HG02642 (cell line): ENCODE results near the gene NIPAL3.
A peak's percentile ranks its signal among the peaks of the same experiment; 100 is the strongest.

Experiments used
- ATAC-seq: cut with Tn5 transposase; IDR thresholded peaks from one replicate; pipeline ENCODE4 v1.9.1; 2021; ENCODE audit warnings: mild to moderate bottlenecking; ENCODE audit not compliant: unreplicated experiment, poor library complexity

Gene NIPAL3

GRCh38 chr1:24415334-24415909 is at the start of gene NIPAL3:
TSS of gene NIPAL3 (plus strand) at chr1:24415802. CDS start at chr1:24419548, 3,746 bp downstream.
- ATAC-seq, result peak; percentile 96

DNA sequence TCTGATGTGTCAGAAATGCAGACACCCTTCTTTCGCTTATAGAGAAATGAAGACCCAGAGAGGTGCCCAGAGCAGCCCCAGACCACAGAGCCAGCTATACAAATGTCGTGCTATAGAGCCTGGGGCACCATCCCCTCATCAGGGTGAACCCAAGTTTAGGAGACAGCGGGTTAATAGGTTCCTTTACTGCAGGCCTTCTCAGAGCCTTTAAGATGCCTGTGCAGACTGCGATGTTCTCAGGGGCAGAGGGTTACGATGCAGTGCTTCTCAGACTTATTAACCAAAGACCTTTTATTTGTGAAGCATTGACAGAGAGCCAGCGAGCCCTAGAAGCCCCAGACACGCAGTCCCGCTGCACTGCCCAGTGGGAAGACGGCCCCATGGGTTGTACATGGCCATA is 48.9 kb upstream of the NIPAL3 start:
- ATAC-seq, result no peak

- no peak for ATAC-seq
Observed at GRCh38 chr1:24369199-24369598, 46.4 kb upstream of the NIPAL3 start.

DNA sequence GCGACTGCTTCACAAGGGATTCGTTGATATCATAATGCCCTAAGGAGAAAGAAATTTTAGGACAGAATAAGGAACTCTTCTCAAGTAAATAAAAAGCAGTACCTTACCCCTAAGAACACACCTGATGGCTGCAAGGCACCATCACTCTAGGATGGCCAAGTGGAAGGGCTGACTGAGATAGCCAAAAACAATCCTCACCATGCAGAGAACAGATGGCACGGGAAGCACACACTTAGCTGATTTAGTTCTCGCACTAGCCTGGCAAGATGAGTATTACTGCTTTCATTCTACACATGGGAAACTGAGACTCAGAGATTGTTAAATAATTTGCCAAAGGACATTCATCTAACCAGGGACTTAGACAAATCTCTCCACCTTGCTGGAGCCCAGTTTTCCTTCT is 45.8 kb upstream of the NIPAL3 start:
- no peak for ATAC-seq

DNA sequence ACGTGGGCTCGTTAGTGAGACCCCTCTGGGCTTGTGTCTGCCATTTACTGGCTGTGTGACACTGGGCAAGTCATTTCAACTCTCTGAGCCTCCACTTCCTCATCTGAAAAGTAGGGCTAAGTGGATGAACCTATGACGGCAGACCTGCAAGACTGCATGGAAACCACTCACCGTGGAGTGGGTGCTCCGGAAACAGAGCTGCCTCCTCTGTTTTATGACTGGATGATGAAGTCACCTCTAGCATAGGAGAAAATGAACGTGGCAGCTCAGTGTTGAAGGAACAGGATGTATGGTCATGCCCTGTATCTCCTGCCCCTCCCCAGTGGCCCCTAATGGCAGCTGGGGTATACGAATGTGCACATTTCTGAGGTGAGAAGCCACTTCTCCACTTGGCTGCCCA is 42.6 kb upstream of the NIPAL3 start:
- ATAC-seq, result no peak

DNA sequence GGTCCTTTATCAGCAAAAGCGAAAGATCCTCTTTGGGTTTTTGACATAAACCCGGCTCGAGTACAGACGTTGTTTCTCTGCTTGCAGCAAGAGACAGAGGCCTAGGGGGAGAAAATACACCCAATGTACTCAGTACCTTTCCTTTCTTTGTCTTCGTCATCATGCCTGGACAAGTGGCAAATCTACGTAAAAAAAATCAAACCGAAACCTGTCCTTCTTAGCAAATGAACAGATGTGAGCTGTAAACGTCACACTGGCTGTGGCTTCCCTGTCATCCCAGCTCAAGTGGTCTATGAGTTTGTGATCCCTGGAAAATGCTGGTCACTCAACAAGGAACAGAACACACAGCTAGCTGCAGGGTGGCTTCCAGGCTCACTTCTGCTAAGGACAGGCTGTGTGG is 41.9 kb upstream of the NIPAL3 start:
- ATAC-seq, result no peak

DNA sequence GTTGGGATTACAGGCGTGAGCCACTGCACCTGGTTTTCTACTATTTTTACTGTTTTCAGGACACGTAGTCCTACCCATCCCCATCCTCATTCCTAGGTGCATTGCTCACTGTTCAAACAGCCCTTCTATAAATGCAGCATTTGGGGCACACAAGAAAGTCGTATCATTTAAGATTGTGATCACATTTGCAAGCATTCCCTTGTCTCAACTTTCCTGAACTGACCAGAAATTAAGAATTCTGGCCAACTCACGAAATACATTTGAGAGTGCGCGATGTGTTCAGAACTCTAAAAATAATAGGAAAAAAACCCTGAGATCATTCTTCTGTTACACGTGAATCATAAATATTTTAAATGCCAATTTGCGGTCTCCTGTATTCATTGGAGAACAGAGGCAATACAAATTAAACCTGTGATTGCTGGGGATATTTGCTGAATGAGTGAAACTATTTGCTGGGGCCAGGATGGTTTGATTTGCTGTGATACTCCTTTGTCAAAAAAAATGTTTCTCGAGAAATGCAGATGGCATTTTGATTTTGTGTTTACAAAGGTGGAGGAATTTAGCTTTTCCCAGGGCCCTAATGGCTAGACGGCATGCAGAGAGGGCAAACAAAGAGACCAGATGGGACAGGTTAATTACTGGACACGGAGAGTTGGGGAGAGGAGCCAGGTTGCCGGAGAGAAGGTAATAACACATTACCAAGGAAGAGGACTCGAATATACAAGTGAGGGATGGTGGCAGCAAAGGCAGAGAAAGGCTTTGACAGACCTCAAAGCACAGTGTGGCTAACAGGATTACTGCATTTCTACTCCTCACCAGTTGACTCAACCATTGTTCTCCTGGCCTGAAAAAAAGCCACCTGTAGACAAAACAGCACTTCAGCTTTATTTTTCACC is 40.5 kb upstream of the NIPAL3 start:
- no peak for ATAC-seq

GRCh38 chr1:24379733-24380315 is 35.8 kb upstream of the NIPAL3 start:
- ATAC-seq, result no peak

DNA sequence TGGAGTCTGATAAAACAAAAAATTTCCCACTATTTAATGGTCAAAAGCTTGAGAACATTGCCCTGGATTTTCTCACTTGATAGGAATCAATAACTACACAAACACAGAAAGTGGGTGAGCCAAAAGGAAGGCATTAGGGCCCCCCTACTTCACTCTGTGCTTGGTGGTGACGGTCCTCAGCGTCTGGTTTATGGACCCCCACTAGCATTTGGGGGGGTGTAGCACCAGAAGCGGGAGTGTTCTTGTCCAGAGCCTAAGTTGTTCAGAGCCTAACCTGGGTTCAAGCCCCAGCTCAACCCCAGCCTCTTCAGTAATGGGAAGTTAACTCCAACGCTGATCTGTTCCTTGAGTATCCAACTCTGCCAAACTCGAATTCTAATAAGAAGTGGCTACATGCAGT is 35.1 kb upstream of the NIPAL3 start:
- no peak for ATAC-seq

DNA sequence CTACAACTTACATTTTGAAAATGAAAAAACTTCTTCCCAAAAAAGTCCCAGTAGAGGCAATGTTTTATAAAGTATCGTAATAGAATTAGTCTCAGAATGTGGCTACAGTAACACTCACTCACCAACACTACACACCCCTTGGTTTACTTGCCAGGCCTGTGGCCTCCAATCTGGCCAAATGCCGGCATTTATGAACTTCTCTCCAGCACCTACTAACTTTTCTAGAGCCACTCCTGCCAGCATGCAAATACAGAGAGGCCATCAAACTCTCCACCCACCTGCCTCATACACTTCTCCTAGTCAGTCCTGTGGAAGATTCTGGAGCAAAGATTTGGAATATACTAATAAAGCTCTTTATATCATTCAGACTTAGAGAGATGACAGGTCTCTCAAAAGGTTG is 34.3 kb upstream of the NIPAL3 start:
- no peak for ATAC-seq

- ATAC-seq, result no peak
Observed at GRCh38 chr1:24382165-24382577, 33.4 kb upstream of the NIPAL3 start.

DNA sequence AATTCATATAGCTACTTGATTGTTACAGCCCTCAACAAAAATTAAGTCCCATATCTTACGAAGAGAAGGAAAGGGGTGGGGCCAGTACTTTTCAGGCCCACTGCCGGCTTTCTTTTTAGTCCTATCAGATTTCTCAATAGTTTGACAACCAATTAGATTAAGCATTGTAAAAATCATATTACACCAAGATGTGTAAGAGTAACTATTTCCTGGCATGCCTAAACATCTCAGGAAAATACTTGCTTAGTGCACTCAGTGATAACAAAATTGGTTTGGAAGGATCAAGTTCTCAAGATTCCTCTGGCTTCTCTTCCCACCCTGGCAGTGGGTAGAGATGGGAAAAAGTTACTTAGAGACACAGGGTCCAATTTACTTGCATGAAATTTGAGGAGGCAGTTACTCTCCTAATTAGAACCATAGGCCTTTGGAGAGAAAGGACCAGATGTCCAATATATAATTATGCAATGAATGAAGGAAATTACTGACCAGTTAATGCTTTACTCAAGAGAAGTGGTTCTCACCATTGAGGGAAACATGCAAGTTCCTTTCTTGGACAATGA is 32.1 kb upstream of the NIPAL3 start:
- ATAC-seq, result no peak

GRCh38 chr1:24384251-24385090 is 31.1 kb upstream of the NIPAL3 start:
- ATAC-seq, result peak; percentile 71

GRCh38 chr1:24385160-24385940 is 30.3 kb upstream of the NIPAL3 start:
- no peak for ATAC-seq

DNA sequence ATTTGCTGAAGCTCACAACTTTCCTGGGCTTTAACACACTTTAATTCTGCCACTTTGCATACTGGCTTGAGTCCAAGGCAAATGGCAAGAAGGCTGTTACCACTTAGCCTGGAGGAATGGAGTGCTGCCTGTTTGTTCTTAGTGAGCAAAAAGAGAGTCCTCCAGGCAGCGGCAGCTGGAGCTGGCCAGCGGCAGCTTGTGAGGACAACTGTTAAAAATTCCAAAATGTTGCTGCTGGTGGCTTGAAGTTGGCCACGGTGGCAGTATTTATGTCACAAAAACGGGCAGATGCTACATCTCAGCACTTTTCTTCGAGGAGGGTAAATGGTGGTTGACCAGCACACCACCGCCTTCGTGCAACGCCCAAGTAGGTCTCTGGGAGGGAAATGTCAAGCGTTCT is 29.4 kb upstream of the NIPAL3 start:
- ATAC-seq, result no peak

DNA sequence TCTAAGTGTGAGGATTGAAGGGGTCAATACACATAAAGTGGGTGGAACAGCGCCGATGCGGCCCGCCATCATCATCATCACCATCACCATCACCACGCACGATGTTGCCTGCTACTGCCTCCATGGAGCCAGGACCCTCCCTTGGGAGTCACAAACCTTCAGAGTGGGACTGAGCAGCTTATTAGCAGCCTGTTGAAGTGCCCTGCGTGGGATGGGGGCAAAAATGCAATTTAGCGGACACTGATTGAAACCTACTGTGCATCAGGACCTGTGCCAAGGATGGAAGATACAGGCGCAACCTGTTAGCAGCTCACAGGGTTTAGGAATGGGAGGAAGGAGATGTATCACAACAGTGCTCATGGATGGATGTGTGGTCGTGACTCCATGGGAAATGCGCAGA is 28.7 kb upstream of the NIPAL3 start:
- ATAC-seq, result no peak

GRCh38 chr1:24387636-24388175 is 27.9 kb upstream of the NIPAL3 start:
- ATAC-seq, result no peak

- no peak for ATAC-seq
Observed at GRCh38 chr1:24388331-24388885, 27.2 kb upstream of the NIPAL3 start.

GRCh38 chr1:24389231-24389678 is 26.3 kb upstream of the NIPAL3 start:
- ATAC-seq, result no peak
